Neural progenitor cell (in vitro differentiated cells): Measurements from ENCODE around the gene METTL3.

Source experiments
- CTCF ChIP-seq: fragments of 200-600 bp; sonication (generic); IDR thresholded peaks from 2 replicates; pipeline ENCODE4 v1.5.1; 2017; ENCODE audit warnings: antibody characterized with exemption, mild to moderate bottlenecking
- EZH2 ChIP-seq: fragments of 200-600 bp; sonication (generic); IDR thresholded peaks from 2 replicates; pipeline ENCODE4 v1.6.1; 2017; ENCODE audit warnings: antibody characterized with exemption, mild to moderate bottlenecking, moderate library complexity
- EZH2phosphoT487 ChIP-seq: fragments of 200-600 bp; sonication (generic); IDR thresholded peaks from 2 replicates; pipeline ENCODE4 v1.6.1; 2017; ENCODE audit warnings: antibody characterized with exemption

- TF ChIP-seq CTCF (no peak), EZH2phosphoT487 (no peak), EZH2 (no peak)
Measured at GRCh38 chr14:21454843-21455544, 56.1 kb downstream of the METTL3 start.
